ENCODE data around the gene INTS1.
A peak's percentile ranks its signal among the peaks of the same experiment; 100 is the strongest.

The INTS1 gene

GRCh38 chr7:1486571-1486970 is 17.6 kb downstream of the INTS1 start:
- DNase-seq (ENCODE audit: low spot score): no peak

- no peak for DNase-seq (ENCODE audit: low spot score)
These were observed 19.0 kb downstream of the INTS1 start for GRCh38 chr7:1485156-1485555.

- no peak for DNase-seq (ENCODE audit: low spot score)
These were observed 19.6 kb downstream of the INTS1 start for GRCh38 chr7:1484569-1484968.

- no peak for DNase-seq (ENCODE audit: low spot score)
These were observed 20.4 kb downstream of the INTS1 start for GRCh38 chr7:1483536-1484505.

GRCh38 chr7:1483079-1483478 is 21.1 kb downstream of the INTS1 start:
- DNase-seq (ENCODE audit: low spot score): no peak

GRCh38 chr7:1481300-1481699 is 22.9 kb downstream of the INTS1 start:
- DNase-seq (ENCODE audit: low spot score): no peak

GRCh38 chr7:1480670-1481069 is 23.5 kb downstream of the INTS1 start:
- DNase-seq (ENCODE audit: low spot score): no peak

- no peak for DNase-seq (ENCODE audit: low spot score)
These were observed 24.9 kb downstream of the INTS1 start for GRCh38 chr7:1479287-1479686.

GRCh38 chr7:1478480-1478879 is 25.7 kb downstream of the INTS1 start:
- DNase-seq (ENCODE audit: low spot score): no peak

- no peak for DNase-seq (ENCODE audit: low spot score)
These were observed 27.3 kb downstream of the INTS1 start for GRCh38 chr7:1476859-1477258.

- no peak for DNase-seq (ENCODE audit: low spot score)
These were observed 28.2 kb downstream of the INTS1 start for GRCh38 chr7:1475991-1476390.

- DNase-seq (ENCODE audit: low spot score): no peak
These were observed 28.8 kb downstream of the INTS1 start for GRCh38 chr7:1475393-1475792.

- no peak for DNase-seq (ENCODE audit: low spot score)
These were observed 29.5 kb downstream of the INTS1 start for GRCh38 chr7:1474736-1475135.

- peak; percentile 86 for DNase-seq (ENCODE audit: low spot score)
These were observed 30.2 kb downstream of the INTS1 start for GRCh38 chr7:1473864-1474512.

GRCh38 chr7:1470901-1471300 is 33.3 kb downstream of the INTS1 start:
- no peak for DNase-seq (ENCODE audit: low spot score)

GRCh38 chr7:1468643-1469298 is 35.4 kb downstream of the INTS1 start:
- no peak for DNase-seq (ENCODE audit: low spot score)

GRCh38 chr7:1468203-1468602 is 36.0 kb downstream of the INTS1 start:
- no peak for DNase-seq (ENCODE audit: low spot score)

- no peak for DNase-seq (ENCODE audit: low spot score)
These were observed 37.5 kb downstream of the INTS1 start for GRCh38 chr7:1466524-1467271.

- DNase-seq (ENCODE audit: low spot score): no peak
These were observed 39.5 kb downstream of the INTS1 start for GRCh38 chr7:1464694-1465093.

GRCh38 chr7:1463676-1464223 is 40.4 kb downstream of the INTS1 start:
- no peak for DNase-seq (ENCODE audit: low spot score)

- no peak for DNase-seq (ENCODE audit: low spot score)
These were observed 42.4 kb downstream of the INTS1 start for GRCh38 chr7:1461646-1462375.

Measured in CD4-positive, alpha-beta T cell treated with Interleukin-2 at 100 ng/mL for 4 hours (primary cell).